WI38 (cell line): ENCODE data around the gene CRTAC1.

Experiments
- H3K4me3 ChIP-seq: 2 replicates; pipeline ENCODE4 v1.5.1; 2011; ENCODE audit warnings: low read depth, mild to moderate bottlenecking, control low read depth, low read length
- CTCF ChIP-seq: IDR thresholded peaks from 2 replicates; pipeline ENCODE4 v1.5.1; 2012; ENCODE audit warnings: low read depth, mild to moderate bottlenecking, control low read depth, low read length

Gene CRTAC1

GRCh38 chr10:97999923-98000248 is 30.5 kb downstream of the CRTAC1 start:
- TF ChIP-seq CTCF: no peak
- no peak overlapping the region for H3K4me3 ChIP-seq

GRCh38 chr10:97999066-97999922 is 31.1 kb downstream of the CRTAC1 start:
- no peak for TF ChIP-seq CTCF
- H3K4me3 ChIP-seq: no peak overlapping the region

- no peak overlapping the region for H3K4me3 ChIP-seq
- no peak for TF ChIP-seq CTCF
Measured at GRCh38 chr10:97991871-97992270, 38.5 kb downstream of the CRTAC1 start.

- no peak for TF ChIP-seq CTCF
- H3K4me3 ChIP-seq: no peak overlapping the region
Measured at GRCh38 chr10:97981816-97982215, 48.6 kb downstream of the CRTAC1 start.

- no peak for TF ChIP-seq CTCF
- H3K4me3 ChIP-seq: no peak overlapping the region
Measured at GRCh38 chr10:97977673-97978072, 52.7 kb downstream of the CRTAC1 start.

GRCh38 chr10:97975598-97975997 is 54.8 kb downstream of the CRTAC1 start:
- no peak overlapping the region for H3K4me3 ChIP-seq
- TF ChIP-seq CTCF: no peak

- no peak for TF ChIP-seq CTCF
- no peak overlapping the region for H3K4me3 ChIP-seq
Measured at GRCh38 chr10:97974526-97975525, 55.6 kb downstream of the CRTAC1 start.
